ENCODE measurements around the gene SLC50A1.
"Not testable (repeated sequence)": the region's sequence is repeated elsewhere in the genome, so short reads cannot be mapped to it uniquely, and the experiment has no call there.

Gene SLC50A1

DNA sequence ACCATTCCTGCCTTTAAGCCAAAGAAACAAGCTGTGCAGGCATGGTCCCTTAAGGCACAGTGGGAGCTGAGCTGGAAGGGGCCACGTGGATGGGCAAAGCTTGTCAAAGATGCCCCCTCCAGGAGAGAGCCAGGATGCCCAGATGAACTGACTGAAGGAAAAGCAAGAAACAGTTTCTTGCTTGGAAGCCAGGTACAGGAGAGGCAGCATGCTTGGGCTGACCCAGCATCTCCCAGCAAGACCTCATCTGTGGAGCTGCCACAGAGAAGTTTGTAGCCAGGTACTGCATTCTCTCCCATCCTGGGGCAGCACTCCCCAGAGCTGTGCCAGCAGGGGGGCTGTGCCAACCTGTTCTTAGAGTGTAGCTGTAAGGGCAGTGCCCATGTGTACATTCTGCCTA, 1.3 kb upstream of the SLC50A1 start:
- no peak for DNase-seq (ENCODE audit: low read depth in 1 of 2, low spot score in 1 of 2)

DNA sequence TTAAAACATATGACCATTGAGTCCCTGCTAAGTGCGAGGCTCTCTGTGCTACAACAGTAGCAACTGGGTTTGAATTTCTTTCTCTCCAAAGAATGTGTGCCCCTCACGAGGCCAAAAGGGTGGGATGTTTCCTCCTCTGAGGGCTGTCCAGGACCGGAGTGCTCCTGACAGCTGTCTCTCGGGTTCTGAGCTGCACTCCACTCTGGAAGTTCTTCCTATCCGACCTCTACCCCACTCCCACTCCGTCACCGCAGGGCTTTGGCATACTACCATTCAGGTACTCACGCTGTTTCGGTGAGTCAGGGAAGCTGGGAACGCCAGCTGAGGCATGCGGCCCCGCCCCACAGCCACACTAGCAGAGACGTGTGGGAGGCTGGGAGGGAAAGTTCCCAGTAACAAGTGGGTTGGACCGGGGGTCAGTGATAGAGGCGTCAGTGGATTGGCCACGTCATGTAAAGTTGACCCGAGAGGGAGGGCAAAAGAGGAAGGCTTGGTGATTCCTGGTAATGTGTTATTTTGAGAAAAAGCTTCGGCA, 705 bp upstream of the SLC50A1 start:
- DNase-seq (ENCODE audit: low read depth in 1 of 2, low spot score in 1 of 2): peak; percentile 50 to 70

DNA sequence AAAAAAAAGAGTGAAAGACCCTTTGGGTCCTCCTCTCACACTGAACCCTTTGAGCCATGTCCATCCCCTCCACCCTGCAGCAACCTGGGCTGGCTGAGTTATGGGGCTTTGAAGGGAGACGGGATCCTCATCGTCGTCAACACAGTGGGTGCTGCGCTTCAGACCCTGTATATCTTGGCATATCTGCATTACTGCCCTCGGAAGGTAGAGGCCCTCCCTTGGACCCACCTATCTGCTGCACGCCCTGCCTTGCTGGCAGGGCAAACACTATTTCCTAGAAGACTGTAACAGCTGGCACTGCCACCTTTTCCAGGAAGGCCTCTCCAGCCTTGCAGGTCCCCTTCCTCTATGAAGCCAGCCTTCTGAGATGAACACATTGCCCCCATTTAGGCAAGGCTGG, 1.1 kb downstream of the SLC50A1 start:
- DNase-seq (ENCODE audit: low read depth in 1 of 2, low spot score in 1 of 2): no peak

GRCh38 chr1:155137154-155137949, 1.7 kb downstream of the SLC50A1 start:
- no peak for DNase-seq (ENCODE audit: low read depth in 1 of 2, low spot score in 1 of 2)

- DNase-seq (ENCODE audit: low read depth in 1 of 2, low spot score in 1 of 2): peak; percentile 79 to 84
These were observed 4.4 kb downstream of the SLC50A1 start, which contains the start of gene DPM3 for GRCh38 chr1:155139895-155140629. Gene DPM3, minus strand, starts transcription at chr1:155140531. Its CDS starts 291 bp downstream, at chr1:155140240.

GRCh38 chr1:155140630-155140953, 4.9 kb downstream of the SLC50A1 start:
- DNase-seq (ENCODE audit: low read depth in 1 of 2, low spot score in 1 of 2): no peak

- no peak for DNase-seq (ENCODE audit: low read depth in 1 of 2, low spot score in 1 of 2)
These were observed 6.1 kb downstream of the SLC50A1 start for GRCh38 chr1:155141749-155142148.

DNA sequence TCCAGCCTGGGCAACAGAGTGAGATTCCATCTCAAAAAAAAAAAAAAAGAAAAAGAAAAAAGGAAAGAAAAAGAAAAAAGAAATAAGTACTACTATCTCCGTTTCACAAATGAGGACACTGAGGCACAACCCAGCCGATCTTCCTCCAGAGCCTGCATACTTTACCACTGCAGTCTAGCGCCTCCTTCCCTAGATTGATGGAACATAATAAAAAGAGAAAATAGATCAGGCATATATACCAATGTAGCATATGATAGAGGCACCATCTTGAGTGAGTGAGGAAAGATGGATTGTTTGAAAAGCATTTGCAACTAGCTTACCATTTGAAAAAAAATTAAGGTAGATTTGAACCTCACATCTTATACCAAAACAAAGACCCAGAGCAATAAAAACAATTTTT, 9.8 kb downstream of the SLC50A1 start:
- DNase-seq (ENCODE audit: low read depth in 1 of 2, low spot score in 1 of 2): no peak

GRCh38 chr1:155155996-155156643, 20.5 kb downstream of the SLC50A1 start:
- not testable (repeated sequence) for DNase-seq (ENCODE audit: low read depth in 1 of 2, low spot score in 1 of 2)

- DNase-seq (ENCODE audit: low read depth in 1 of 2, low spot score in 1 of 2): no peak
These were observed 23.3 kb downstream of the SLC50A1 start for GRCh38 chr1:155158991-155159390.

- DNase-seq (ENCODE audit: low read depth in 1 of 2, low spot score in 1 of 2): no peak
These were observed 24.5 kb downstream of the SLC50A1 start for GRCh38 chr1:155160128-155160527.

GRCh38 chr1:155162631-155163030, 27.0 kb downstream of the SLC50A1 start:
- not testable (repeated sequence) for DNase-seq (ENCODE audit: low read depth in 1 of 2, low spot score in 1 of 2)

DNA sequence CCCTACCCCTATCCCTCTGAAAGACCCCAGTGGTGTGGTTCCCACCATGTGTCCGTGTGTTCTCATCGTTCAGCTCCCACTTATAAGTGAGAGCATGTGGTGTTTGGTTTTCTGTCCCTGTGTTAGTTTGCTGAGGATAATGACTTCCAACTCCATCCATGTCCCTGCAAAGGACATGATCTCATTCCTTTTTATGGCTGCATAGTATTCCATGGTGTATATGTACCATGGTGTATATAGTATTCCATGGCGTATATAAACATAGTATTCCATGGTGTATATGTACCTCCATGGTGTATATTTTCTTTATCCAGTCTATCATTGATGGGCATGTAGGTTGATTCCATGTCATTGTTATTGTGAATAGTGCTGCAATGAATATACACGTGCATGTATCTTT, 28.1 kb downstream of the SLC50A1 start:
- not testable (repeated sequence) for DNase-seq (ENCODE audit: low read depth in 1 of 2, low spot score in 1 of 2)

DNA sequence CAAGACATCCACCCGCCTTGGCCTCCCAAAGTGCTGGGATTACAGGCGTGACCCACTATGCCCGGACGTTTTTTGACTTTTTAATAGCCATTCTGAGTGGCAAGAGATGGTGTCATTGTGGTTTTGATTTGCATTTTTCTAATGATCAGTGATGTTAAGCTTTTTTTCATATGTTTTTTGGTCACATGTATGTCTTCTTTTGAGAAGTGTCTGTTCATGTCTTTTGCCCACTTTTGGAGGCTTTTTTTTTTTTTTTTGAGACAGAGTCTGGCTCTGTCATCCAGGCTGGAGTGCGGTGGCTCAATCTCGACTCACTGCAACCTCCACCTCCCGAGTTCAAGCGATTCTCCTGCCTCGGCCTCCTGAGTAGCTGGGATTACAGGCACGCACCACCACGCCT, 29.0 kb downstream of the SLC50A1 start:
- DNase-seq (ENCODE audit: low read depth in 1 of 2, low spot score in 1 of 2): not testable (repeated sequence)

DNA sequence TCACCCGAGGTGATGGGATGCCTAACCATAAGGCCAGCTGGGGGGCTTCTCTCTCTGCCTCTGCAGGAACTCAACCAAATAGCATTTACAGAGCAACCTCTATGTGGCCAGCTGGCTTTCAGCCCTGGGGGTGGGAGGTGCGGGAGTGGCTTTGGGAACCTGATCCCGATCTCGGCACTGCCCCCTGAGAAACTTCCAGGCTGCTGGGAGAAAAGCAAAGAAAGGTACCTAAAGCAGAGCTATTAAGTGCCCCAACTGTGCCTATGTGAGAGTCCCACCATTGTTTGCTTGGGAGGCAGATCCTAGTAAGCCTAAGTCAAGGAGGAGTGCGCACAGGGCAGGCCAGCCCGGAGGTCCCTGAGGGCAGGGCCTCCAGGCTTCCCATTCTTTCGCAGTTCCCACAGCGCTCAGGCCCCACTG, 30.4 kb downstream of the SLC50A1 start:
- no peak for DNase-seq (ENCODE audit: low read depth in 1 of 2, low spot score in 1 of 2)

DNA sequence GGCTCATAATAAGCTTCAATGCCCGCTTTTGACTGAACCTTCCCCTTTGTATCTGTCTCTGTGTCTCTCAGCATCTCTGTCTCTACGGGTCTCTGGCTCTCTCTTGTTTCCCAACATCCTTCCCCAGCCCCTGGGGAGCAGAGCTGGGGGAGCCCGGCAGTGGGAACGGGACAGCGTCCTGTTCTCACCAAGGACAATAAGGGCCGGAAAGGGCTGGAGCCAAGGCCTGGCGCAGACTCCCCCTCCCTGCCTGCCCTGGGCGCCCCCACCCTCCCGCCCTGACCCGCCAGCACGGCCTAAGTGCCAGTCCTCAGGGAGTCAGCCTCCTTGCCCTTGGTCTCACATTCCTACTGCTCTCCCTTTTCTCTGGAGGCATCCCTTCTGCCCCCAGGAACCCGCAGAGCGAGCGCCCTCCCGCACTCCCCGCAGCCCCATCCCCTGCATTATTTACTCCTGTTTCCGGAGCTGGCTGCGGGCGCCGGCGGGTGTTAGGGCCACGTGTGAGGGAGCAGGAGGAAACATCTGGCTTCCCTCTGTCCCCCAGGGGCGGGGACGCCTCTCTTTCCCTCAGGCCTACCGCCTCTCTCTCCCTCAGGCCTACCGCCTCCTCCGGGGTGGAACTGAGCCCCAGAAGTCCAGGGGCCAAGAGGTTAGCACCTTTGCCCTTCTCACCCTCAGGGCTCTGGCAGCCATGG, 31.0 kb downstream of the SLC50A1 start:
- no peak for DNase-seq (ENCODE audit: low read depth in 1 of 2, low spot score in 1 of 2)

GRCh38 chr1:155167166-155168104, 31.8 kb downstream of the SLC50A1 start:
- DNase-seq (ENCODE audit: low read depth in 1 of 2, low spot score in 1 of 2): peak; percentile 78 to 84

DNA sequence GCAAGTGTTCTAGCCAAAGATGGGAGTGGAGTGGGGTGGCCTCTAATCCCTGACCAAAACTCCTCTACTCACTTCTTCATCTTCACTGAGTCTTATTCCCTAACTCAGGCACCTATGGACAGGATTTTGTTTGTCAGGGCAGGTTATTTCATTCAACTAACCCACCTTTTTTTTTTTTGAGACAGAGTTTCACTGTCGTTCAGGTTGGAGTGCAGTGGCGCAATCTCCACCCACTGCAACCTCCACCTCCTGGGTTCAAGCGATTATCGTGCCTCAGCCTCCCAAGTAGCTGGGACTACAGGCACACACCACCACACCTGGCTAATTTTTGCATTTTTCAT, 32.4 kb downstream of the SLC50A1 start:
- DNase-seq (ENCODE audit: low read depth in 1 of 2, low spot score in 1 of 2): not testable (repeated sequence)

GRCh38 chr1:155168456-155169210, 33.0 kb downstream of the SLC50A1 start:
- DNase-seq (ENCODE audit: low read depth in 1 of 2, low spot score in 1 of 2): no peak
